ENCODE results near the gene DSC1.

DNA sequence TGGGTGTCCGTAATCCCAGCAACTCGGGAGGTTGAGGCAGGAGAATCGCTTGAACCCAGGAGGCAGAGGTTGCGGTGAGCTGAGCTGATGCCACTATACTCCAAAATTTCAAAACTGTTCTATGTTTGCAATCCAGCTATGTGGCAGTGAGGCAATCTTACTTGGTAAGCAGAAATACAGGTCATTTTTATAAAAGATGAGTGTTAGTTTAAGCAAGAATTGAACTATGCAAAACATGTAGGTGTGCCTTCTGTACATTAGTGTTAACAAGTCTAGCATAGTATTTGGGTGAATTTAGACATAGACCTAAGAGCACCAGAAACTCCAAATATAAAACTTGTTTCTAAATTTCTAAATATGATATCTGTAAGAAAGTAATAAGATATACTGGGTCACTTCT is 7.2 kb downstream of the DSC1 start:
- TF ChIP-seq ZNF12 (CRISPR knock-in tag; IDR thresholded peaks at IDR 0.05) (no peak), ZKSCAN5 (CRISPR knock-in tag; IDR thresholded peaks at IDR 0.05) (no peak), TOE1 (CRISPR knock-in tag; IDR thresholded peaks at IDR 0.05) (no peak), BRCA1 (CRISPR knock-in tag; IDR thresholded peaks at IDR 0.05) (no peak), RORA (CRISPR knock-in tag; IDR thresholded peaks at IDR 0.05) (no peak), KDM5B (CRISPR knock-in tag; IDR thresholded peaks at IDR 0.05; ENCODE audit: borderline replicate concordance) (no peak), FOXP4 (CRISPR knock-in tag; IDR thresholded peaks at IDR 0.05) (no peak), YY1 (IDR thresholded peaks at IDR 0.05; ENCODE audit: insufficient read depth, insufficient replicate concordance, low read depth, low read length) (no peak), EZH2 (conservative IDR thresholded peaks at IDR 0.05; ENCODE audit: low read depth, low read length) (no peak)
- TF ChIP-seq, protein P1, sequence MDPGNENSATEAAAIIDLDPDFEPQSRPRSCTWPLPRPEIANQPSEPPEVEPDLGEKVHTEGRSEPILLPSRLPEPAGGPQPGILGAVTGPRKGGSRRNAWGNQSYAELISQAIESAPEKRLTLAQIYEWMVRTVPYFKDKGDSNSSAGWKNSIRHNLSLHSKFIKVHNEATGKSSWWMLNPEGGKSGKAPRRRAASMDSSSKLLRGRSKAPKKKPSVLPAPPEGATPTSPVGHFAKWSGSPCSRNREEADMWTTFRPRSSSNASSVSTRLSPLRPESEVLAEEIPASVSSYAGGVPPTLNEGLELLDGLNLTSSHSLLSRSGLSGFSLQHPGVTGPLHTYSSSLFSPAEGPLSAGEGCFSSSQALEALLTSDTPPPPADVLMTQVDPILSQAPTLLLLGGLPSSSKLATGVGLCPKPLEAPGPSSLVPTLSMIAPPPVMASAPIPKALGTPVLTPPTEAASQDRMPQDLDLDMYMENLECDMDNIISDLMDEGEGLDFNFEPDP (CRISPR knock-in tag; conservative IDR thresholded peaks at IDR 0.05): no peak
- TF ChIP-seq, protein P2, sequence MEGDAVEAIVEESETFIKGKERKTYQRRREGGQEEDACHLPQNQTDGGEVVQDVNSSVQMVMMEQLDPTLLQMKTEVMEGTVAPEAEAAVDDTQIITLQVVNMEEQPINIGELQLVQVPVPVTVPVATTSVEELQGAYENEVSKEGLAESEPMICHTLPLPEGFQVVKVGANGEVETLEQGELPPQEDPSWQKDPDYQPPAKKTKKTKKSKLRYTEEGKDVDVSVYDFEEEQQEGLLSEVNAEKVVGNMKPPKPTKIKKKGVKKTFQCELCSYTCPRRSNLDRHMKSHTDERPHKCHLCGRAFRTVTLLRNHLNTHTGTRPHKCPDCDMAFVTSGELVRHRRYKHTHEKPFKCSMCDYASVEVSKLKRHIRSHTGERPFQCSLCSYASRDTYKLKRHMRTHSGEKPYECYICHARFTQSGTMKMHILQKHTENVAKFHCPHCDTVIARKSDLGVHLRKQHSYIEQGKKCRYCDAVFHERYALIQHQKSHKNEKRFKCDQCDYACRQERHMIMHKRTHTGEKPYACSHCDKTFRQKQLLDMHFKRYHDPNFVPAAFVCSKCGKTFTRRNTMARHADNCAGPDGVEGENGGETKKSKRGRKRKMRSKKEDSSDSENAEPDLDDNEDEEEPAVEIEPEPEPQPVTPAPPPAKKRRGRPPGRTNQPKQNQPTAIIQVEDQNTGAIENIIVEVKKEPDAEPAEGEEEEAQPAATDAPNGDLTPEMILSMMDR (CRISPR knock-in tag; IDR thresholded peaks at IDR 0.05): no peak

Data from HepG2 (cell line).